Subcutaneous adipose tissue (tissue), 4 donors: ENCODE results near the gene ELL2. TPM values are rescaled to one million over a fixed set of nuclear protein-coding genes. Genes with fewer than 3 reads are reported as not detected.

Experiments used
- total RNA-seq, 4 donors: library from RNA; depleted of rRNA; stranded (reverse); fragments of >200 nt; gene quantifications; one replicate each; pipeline ENCODE4 v1.1.0, GENCODE V29; 2016
- TF ChIP-seq, protein P1 (sequence below): fragments of 450-650 bp; IDR thresholded peaks from one replicate; pipeline ENCODE4 v1.5.1; 2016; ENCODE audit warnings: low read depth, mild to moderate bottlenecking, control low read depth, antibody characterized with exemption, moderate library complexity

ELL2 gene
- total RNA-seq, 4 donors from 2014 or later = 94.4 to 308 (median 208) TPM

DNA sequence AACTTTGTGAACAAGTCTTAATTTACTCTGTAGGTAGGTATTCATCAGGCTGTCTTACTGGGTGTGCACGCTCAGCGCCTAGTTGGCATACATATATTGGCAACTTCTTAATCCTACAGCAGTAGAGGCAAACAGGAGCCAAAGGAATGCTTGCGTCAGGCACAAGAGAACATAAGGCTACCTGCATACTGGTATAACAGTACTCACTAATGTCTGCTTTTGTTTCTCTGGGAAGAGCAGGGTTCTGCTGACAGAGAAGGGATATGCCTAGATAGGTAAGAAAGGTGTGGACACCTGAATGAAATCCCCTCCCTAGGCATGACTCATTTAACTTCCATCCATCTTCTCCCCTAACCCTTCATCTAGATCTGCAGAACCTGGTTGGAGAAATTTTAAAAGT is 40.1 kb downstream of the ELL2 start:
- TF ChIP-seq, protein P1, sequence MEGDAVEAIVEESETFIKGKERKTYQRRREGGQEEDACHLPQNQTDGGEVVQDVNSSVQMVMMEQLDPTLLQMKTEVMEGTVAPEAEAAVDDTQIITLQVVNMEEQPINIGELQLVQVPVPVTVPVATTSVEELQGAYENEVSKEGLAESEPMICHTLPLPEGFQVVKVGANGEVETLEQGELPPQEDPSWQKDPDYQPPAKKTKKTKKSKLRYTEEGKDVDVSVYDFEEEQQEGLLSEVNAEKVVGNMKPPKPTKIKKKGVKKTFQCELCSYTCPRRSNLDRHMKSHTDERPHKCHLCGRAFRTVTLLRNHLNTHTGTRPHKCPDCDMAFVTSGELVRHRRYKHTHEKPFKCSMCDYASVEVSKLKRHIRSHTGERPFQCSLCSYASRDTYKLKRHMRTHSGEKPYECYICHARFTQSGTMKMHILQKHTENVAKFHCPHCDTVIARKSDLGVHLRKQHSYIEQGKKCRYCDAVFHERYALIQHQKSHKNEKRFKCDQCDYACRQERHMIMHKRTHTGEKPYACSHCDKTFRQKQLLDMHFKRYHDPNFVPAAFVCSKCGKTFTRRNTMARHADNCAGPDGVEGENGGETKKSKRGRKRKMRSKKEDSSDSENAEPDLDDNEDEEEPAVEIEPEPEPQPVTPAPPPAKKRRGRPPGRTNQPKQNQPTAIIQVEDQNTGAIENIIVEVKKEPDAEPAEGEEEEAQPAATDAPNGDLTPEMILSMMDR = no peak

DNA sequence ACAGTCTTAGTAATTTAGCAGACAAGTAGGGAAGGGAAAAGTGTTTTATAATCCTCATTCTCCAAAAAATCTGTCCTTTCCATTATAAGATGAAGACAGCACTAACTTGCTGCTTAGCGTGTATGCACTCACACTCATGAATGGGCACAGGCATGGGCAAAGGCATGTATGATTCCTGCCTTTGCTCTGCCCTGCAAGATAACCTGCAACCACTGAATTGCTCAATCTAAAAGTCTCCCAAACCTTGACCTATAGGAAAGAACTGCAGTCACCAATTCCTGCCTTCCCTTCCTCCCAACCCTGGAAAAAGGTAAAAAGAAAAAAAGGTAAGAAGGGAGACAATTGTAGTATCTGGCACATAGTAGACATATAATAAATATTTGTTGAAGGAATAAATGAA is 40.8 kb downstream of the ELL2 start:
- TF ChIP-seq, protein P1 = no peak

DNA sequence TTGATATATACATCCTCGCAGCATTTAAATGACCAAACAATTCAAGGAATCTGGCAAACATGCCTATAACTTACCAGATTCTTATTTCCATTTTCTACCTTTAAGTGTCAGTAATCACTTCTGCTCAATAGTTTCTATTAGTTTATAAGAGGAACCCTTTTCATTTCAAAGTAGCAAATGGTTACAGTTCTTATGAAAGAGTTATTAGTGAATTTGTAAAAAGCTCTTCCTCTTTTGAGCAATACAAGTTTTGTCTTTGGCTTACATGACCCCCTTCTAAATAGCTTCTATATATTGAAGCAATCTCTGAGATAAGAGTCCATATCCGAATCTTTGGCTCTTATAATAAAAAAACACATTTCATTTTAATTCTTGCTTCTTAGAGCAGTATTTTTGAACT is 42.0 kb downstream of the ELL2 start:
- TF ChIP-seq, protein P1 = no peak

DNA sequence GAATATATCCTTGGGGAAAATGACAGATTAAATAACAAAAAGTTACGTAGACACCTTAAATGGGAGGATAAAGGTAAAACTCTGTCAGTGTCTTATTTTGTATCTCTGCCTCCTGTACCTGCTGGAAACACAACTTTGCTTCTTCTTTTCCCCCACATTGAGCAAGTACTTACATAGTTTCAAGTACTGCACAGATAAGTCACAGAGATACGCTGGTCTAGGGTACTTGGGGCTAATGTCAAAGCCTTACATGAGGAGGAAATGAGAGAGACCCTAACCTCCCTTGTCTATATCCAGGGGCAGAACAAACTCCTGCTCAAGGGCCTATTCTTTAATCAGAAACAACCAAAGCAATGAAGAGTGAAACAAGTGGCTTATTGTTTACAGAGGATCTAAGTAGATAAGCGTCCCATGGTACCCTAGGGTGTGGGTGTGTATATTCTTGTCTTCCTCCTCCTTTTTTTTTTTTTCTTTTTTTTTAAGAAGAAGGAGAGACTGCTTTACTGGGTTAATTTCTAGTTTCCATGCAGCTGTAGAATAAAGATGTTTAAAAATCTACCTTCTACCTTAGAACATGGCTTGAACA is 43.1 kb downstream of the ELL2 start:
- TF ChIP-seq, protein P1 = no peak

- TF ChIP-seq, protein P1 = no peak
Observed at GRCh38 chr5:95917207-95917606, 44.4 kb downstream of the ELL2 start.

DNA sequence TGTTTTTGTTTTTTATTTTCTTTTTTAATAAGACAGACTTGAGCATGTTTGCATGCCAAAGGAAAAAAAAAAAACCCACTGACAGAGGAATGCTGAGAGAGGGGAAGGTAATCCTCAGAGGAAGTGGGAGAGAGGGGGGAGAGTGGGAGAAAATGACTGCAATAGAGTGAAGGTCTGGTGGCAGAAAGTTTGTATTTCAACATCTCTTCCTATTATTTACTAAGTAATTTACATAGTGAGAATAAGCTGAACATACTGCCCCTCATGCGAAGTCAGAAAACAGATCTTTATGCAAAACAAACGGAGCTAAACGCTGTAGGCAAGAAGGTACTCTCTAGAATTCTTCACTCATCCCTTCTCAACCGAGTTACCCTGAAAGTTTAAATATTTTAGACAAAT is 45.0 kb downstream of the ELL2 start:
- TF ChIP-seq, protein P1 = no peak

DNA sequence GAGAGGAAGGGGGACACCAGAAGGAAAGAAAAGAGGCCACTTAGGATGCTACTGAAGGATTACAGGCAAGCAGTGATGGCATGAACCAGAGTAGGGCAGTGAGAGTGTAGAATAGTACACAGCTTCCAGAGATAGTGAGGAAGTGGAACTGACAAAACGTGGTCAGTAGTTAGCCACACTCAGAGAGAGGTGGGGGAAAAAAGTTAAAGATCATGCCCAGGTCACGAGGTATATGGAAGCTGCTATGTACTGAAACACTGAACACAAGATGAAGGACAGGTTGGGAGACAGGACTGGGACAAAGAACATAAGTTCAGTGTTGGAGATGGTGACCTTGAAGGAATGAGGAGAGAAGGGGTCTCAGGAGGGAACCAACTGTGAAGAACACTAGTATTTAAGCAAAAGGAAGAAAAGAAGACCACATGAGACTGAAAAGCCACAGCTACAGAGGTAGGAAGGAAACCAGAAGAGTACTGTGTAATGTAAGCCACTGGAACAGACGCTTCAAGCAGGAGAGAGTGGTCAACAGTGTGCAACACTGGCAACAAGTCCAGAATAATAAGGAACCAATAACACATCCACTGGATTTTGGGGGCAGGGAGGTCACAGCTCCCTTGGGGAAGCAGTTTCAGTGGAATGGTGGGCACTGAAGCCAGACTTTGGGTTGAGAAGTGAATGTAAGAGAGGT is 45.5 kb downstream of the ELL2 start:
- TF ChIP-seq, protein P1 = no peak
